GM18520 (cell line): ENCODE data around the gene CHSY1.

Source experiments
- ATAC-seq: cut with Tn5 transposase; IDR thresholded peaks from one replicate; pipeline ENCODE4 v1.9.1; 2021; ENCODE audit not compliant: unreplicated experiment

CHSY1 gene

GRCh38 chr15:101189409-101190091 lies 62.3 kb downstream of the CHSY1 start:
- no peak for ATAC-seq

GRCh38 chr15:101188637-101189408 lies 63.0 kb downstream of the CHSY1 start:
- no peak for ATAC-seq

- ATAC-seq = no peak
Measured at GRCh38 chr15:101187820-101188636, 63.8 kb downstream of the CHSY1 start.

- ATAC-seq = no peak
Measured at GRCh38 chr15:101185770-101186169, 66.1 kb downstream of the CHSY1 start.

GRCh38 chr15:101185336-101185735 lies 66.5 kb downstream of the CHSY1 start:
- no peak for ATAC-seq

GRCh38 chr15:101184830-101185229 lies 67.0 kb downstream of the CHSY1 start:
- ATAC-seq = no peak

GRCh38 chr15:101183931-101184305 lies 67.9 kb downstream of the CHSY1 start:
- ATAC-seq = no peak

GRCh38 chr15:101183226-101183930 lies 68.5 kb downstream of the CHSY1 start:
- ATAC-seq = no peak

- no peak for ATAC-seq
Measured at GRCh38 chr15:101182215-101182614, 69.6 kb downstream of the CHSY1 start.

GRCh38 chr15:101181349-101181748 lies 70.5 kb downstream of the CHSY1 start:
- ATAC-seq = no peak

- no peak for ATAC-seq
Measured at GRCh38 chr15:101180620-101181307, 71.1 kb downstream of the CHSY1 start.

- no peak for ATAC-seq
Measured at GRCh38 chr15:101179341-101180153, 72.3 kb downstream of the CHSY1 start.

- ATAC-seq = no peak
Measured at GRCh38 chr15:101178931-101179330, 72.9 kb downstream of the CHSY1 start.

GRCh38 chr15:101178479-101178878 lies 73.4 kb downstream of the CHSY1 start:
- ATAC-seq = no peak

GRCh38 chr15:101177866-101178265 lies 74.0 kb downstream of the CHSY1 start:
- no peak for ATAC-seq

- no peak for ATAC-seq
Measured at GRCh38 chr15:101176625-101177024, 75.2 kb downstream of the CHSY1 start.

- no peak for ATAC-seq
Measured at GRCh38 chr15:101175401-101175800, 76.4 kb downstream of the CHSY1 start.

- ATAC-seq = no peak
Measured at GRCh38 chr15:101174152-101174920, 77.5 kb downstream of the CHSY1 start.
